Lower lobe of right lung (tissue), 2 donors: ENCODE results near the gene STIM1. TPM values are rescaled to one million over a fixed set of nuclear protein-coding genes. Genes with fewer than 3 reads are reported as not detected.
"Not testable (repeated sequence)": the region's sequence is repeated elsewhere in the genome, so short reads cannot be mapped to it uniquely, and the experiment has no call there.

ENCODE experiments used
- ATAC-seq, 2 donors: fragments of 200-7000 bp; cut with Tn5 transposase; one replicate each; pipeline ENCODE4 v1.9.1; 2020 to 2022; ENCODE audit warnings: mild to moderate bottlenecking in 2 of 2, moderate library complexity in 2 of 2
- DNase-seq: peaks from one replicate; pipeline ENCODE4 v3.0.0-alpha.2; 2020
- H3K27ac ChIP-seq: fragments of 200-600 bp; one replicate; pipeline ENCODE4 v1.8.0; 2022
- H3K27me3 ChIP-seq: fragments of 200-600 bp; one replicate; pipeline ENCODE4 v1.8.0; 2022; ENCODE audit warnings: low read depth
- H3K36me3 ChIP-seq: fragments of 200-600 bp; one replicate; pipeline ENCODE4 v1.8.0; 2022; ENCODE audit warnings: mild to moderate bottlenecking
- H3K4me1 ChIP-seq: fragments of 200-600 bp; one replicate; pipeline ENCODE4 v1.8.0; 2022
- H3K4me3 ChIP-seq: fragments of 200-600 bp; one replicate; pipeline ENCODE4 v1.8.0; 2022; ENCODE audit warnings: mild to moderate bottlenecking
- H3K9me3 ChIP-seq: fragments of 200-600 bp; one replicate; pipeline ENCODE4 v1.8.0; 2022
- CTCF ChIP-seq: fragments of 200-600 bp; IDR thresholded peaks from one replicate; pipeline ENCODE4 v1.8.0; 2022; ENCODE audit warnings: antibody characterized with exemption, mild to moderate bottlenecking
- intact Hi-C: fragments of 100-400 bp; cut with DNase I; formaldehyde crosslinking; loops from one replicate; pipeline ENCODE4 v1.11.0; 2022
- total RNA-seq: library from RNA; stranded (reverse); fragmentation: NEBNext Ultra II Directional; extraction: Animal tissue kit (Norgen Biotek cat#: 25700); gene quantifications from one replicate; pipeline ENCODE4 v1.2.1, GENCODE V29; 2021
- donor health status: DM: no; HTN: yes; CAD: no; lungs with severe emphysema.

The STIM1 gene
- total RNA-seq, 1 donor from 2014 or later = 59.5 TPM

- Histone ChIP-seq H3K4me3 (no peak overlapping the region), H3K36me3 (no peaks in the 10 kb centered on the region), H3K4me1 (peaks cover 11% of the 10 kb centered on the region), H3K27ac (no peak overlapping the region), H3K9me3 (no peaks in the 10 kb centered on the region), H3K27me3 (no peaks in the 10 kb centered on the region)
- DNase-seq (no peak), ATAC-seq (no peak)
- intact Hi-C loops = no loop called here
- TF ChIP-seq CTCF = no peak
Observed at GRCh38 chr11:3810951-3811350, 44.5 kb upstream of the STIM1 start.

GRCh38 chr11:3814832-3815231 is 40.6 kb upstream of the STIM1 start:
- H3K4me1 ChIP-seq, H3K4me3 ChIP-seq, H3K27ac ChIP-seq, H3K9me3 ChIP-seq, H3K36me3 ChIP-seq, intact Hi-C loops, ATAC-seq, H3K27me3 ChIP-seq, DNase-seq: not testable (repeated sequence)

GRCh38 chr11:3815845-3816244 is 39.6 kb upstream of the STIM1 start:
- H3K36me3 ChIP-seq = no peaks in the 10 kb centered on the region
- H3K9me3 ChIP-seq = no peaks in the 10 kb centered on the region
- no peak for TF ChIP-seq CTCF
- intact Hi-C loops = no loop called here
- no peaks in the 10 kb centered on the region for H3K4me1 ChIP-seq
- DNase-seq = no peak
- peak; percentile 34 to 35 for ATAC-seq
- peak overlapping the region; percentile 38 for H3K27ac ChIP-seq
- no peaks in the 10 kb centered on the region for H3K27me3 ChIP-seq
- H3K4me3 ChIP-seq = peak overlapping the region; percentile 14

- DNase-seq (no peak), ATAC-seq (peak; percentile 48 to 67)
- Histone ChIP-seq H3K27me3 (no peaks in the 10 kb centered on the region), H3K27ac (no peak overlapping the region), H3K9me3 (no peaks in the 10 kb centered on the region), H3K36me3 (no peaks in the 10 kb centered on the region), H3K4me1 (no peaks in the 10 kb centered on the region), H3K4me3 (peak overlapping the region; percentile 14)
- no peak for TF ChIP-seq CTCF
- intact Hi-C loops = no loop called here
Observed at GRCh38 chr11:3816673-3817072, 38.8 kb upstream of the STIM1 start.

GRCh38 chr11:3817181-3817800 is 38.2 kb upstream of the STIM1 start:
- Histone ChIP-seq H3K27ac (no peak overlapping the region), H3K9me3 (no peaks in the 10 kb centered on the region), H3K36me3 (no peaks in the 10 kb centered on the region), H3K4me1 (no peaks in the 10 kb centered on the region), H3K27me3 (no peaks in the 10 kb centered on the region), H3K4me3 (peak overlapping the region; percentile 14)
- intact Hi-C loops = no loop called here
- ATAC-seq = no peak
- DNase-seq = no peak
- no peak for TF ChIP-seq CTCF

- no peak for TF ChIP-seq CTCF
- ATAC-seq (no peak), DNase-seq (no peak)
- intact Hi-C loops = no loop called here
- H3K4me3 ChIP-seq = no peak overlapping the region
- H3K36me3 ChIP-seq = peaks cover 10% of the 10 kb centered on the region
- H3K4me1 ChIP-seq = no peaks in the 10 kb centered on the region
- H3K27me3 ChIP-seq = no peaks in the 10 kb centered on the region
- no peaks in the 10 kb centered on the region for H3K9me3 ChIP-seq
- H3K27ac ChIP-seq = no peak overlapping the region
Observed at GRCh38 chr11:3820971-3821370, 34.5 kb upstream of the STIM1 start.
